HEK293T (cell line): ENCODE measurements around the gene TOPBP1.

ENCODE experiments used
- FOXM1 ChIP-seq: fragments of 450-650 bp; IDR thresholded peaks from 2 replicates; pipeline ENCODE4 v1.6.1; 2017; ENCODE audit warnings: mild to moderate bottlenecking, borderline replicate concordance
- PKNOX1 ChIP-seq: fragments of 450-650 bp; IDR thresholded peaks from 2 replicates; pipeline ENCODE4 v1.6.1; 2016
- SP1 ChIP-seq: fragments of 450-650 bp; IDR thresholded peaks from 2 replicates; pipeline ENCODE4 v1.6.1; 2017

GRCh38 chr3:133574260-133574881 lies 87.4 kb downstream of the TOPBP1 start:
- TF ChIP-seq SP1 (no peak), FOXM1 (no peak), PKNOX1 (no peak)
